K562 (cell line): ENCODE data around the gene AGPAT3. TPM values are rescaled to one million over a fixed set of nuclear protein-coding genes. Genes with fewer than 3 reads are reported as not detected.

ENCODE experiments used
- ATAC-seq: fragments of 200-7000 bp; cut with Tn5 transposase; 3 replicates; pipeline ENCODE4 v1.9.1; 2020; ENCODE audit warnings: moderate library complexity
- BruUV-seq: library from RNA; stranded (reverse); fragments of 400-500 nt; replicated peaks from 2 replicates; lab custom pipeline; 2021; lab: Mats Ljungman, UMichigan
- CTCF ChIA-PET: fragments of 300-600 bp; formaldehyde crosslinking; extraction: SDS; loops from one replicate; lab custom pipeline; 2021; ENCODE audit warnings: low intra/inter-chr PET ratio; lab: Yijun Ruan, JAX
- POLR2A ChIA-PET: fragments of 300-600, 350-650 bp; sonication (Branson Sonifier 250); formaldehyde crosslinking; extraction: SDS; loops from one replicate; lab custom pipeline; 2021; ENCODE audit warnings: antibody characterized with exemption, inconsistent platforms; lab: Yijun Ruan, JAX
- DNase-seq, 4 experiments: peaks; one replicate each; pipeline versions ENCODE4 v3.0.0 to v3.0.0-alpha.2; 2011 to 2018; ENCODE audit warnings: low spot score in 3 of 4, mixed read lengths in 3 of 4; ENCODE audit errors: extremely low read depth in 1 of 4
- FAIRE-seq: peaks from 2 replicates; lab custom pipeline; 2011; peaks lifted over from hg19 to GRCh38; lab: Jason Lieb, UNC
- H2AFZ ChIP-seq: 2 replicates; pipeline ENCODE4 v1.6.0; 2011; ENCODE audit warnings: low read depth, low read length, control low read depth, inconsistent platforms
- H3K27ac ChIP-seq: fragments of 200-600 bp; 3 replicates; pipeline ENCODE4 v1.8.0; 2011; ENCODE audit warnings: low read depth, mild to moderate bottlenecking, control low read depth, inconsistent platforms, low read length, moderate library complexity, mixed read lengths; ENCODE audit errors: extremely low read depth
- H3K27me3 ChIP-seq, 2 experiments: fragments of 300-600 bp in 1 of 2; 2 replicates in 1 of 2; 3 replicates in 1 of 2; pipeline versions ENCODE4 v1.6.0 to v1.8.0; 2011; ENCODE audit warnings: inconsistent platforms in 2 of 2, low read length in 2 of 2, mild to moderate bottlenecking in 1 of 2, mixed read lengths in 1 of 2, moderate library complexity in 1 of 2; ENCODE audit not compliant: control insufficient read depth in 2 of 2, insufficient read depth in 2 of 2
- H3K36me3 ChIP-seq: fragments of 300-600 bp; 3 replicates; pipeline ENCODE4 v1.8.0; 2011; ENCODE audit warnings: mild to moderate bottlenecking, low read length, inconsistent platforms; ENCODE audit not compliant: control insufficient read depth, insufficient read depth
- H3K4me1 ChIP-seq, 2 experiments: fragments of 200-600 bp in 1 of 2; replicated peaks in 1 of 2; 2 replicates in 1 of 2; 3 replicates in 1 of 2; pipeline versions ENCODE4 v1.5.1 to v1.8.0; 2011; ENCODE audit warnings: inconsistent platforms in 2 of 2, low read length in 2 of 2, mild to moderate bottlenecking in 1 of 2, mixed read lengths in 1 of 2, moderate library complexity in 1 of 2; ENCODE audit not compliant: control insufficient read depth in 2 of 2, insufficient read depth in 2 of 2
- H3K4me2 ChIP-seq: 2 replicates; pipeline ENCODE4 v1.6.1; 2011; ENCODE audit warnings: low read length, control low read depth, inconsistent platforms, mixed read lengths; ENCODE audit not compliant: insufficient read depth
- H3K4me3 ChIP-seq: fragments of 200-600 bp; sonication (generic), shearing (Covaris generic); 2 replicates; pipeline ENCODE4 v1.5.1; 2016; ENCODE audit warnings: control low read depth, inconsistent platforms
- H3K79me2 ChIP-seq: fragments of 200-600 bp; 3 replicates; pipeline ENCODE4 v1.8.0; 2011; ENCODE audit warnings: low read length, inconsistent platforms; ENCODE audit not compliant: control insufficient read depth, insufficient read depth
- H3K9ac ChIP-seq, 2 experiments: 2 replicates each; pipeline versions ENCODE4 v1.6.0 to v1.6.1; 2011; ENCODE audit warnings: low read depth in 2 of 2, low read length in 2 of 2, control low read depth in 1 of 2, inconsistent platforms in 1 of 2, mild to moderate bottlenecking in 1 of 2, mixed read lengths in 1 of 2; ENCODE audit not compliant: insufficient read depth in 1 of 2
- H3K9me1 ChIP-seq: one replicate; pipeline ENCODE4 v1.6.0; 2011; ENCODE audit warnings: inconsistent platforms, mild to moderate bottlenecking, low read length, moderate library complexity; ENCODE audit not compliant: control insufficient read depth, insufficient read depth
- H3K9me3 ChIP-seq: replicated peaks from 2 replicates; pipeline ENCODE4 v1.5.1; 2011; ENCODE audit warnings: low read depth, low read length, inconsistent platforms; ENCODE audit not compliant: control insufficient read depth, insufficient read depth
- H4K20me1 ChIP-seq: replicated peaks from 2 replicates; pipeline ENCODE4 v1.6.1; 2011; ENCODE audit warnings: low read length, inconsistent platforms, mixed read lengths; ENCODE audit not compliant: control insufficient read depth, insufficient read depth
- FOXK1 ChIP-seq: sonication (generic); formaldehyde crosslinking; IDR thresholded peaks from 2 replicates; pipeline ENCODE4 v1.8.0; 2022; ENCODE audit warnings: missing genetic modification reagents, mild to moderate bottlenecking, borderline replicate concordance
- LARP7 ChIP-seq: fragments of 450-650 bp; IDR thresholded peaks from 2 replicates; pipeline ENCODE4 v1.6.1; 2016
- NEUROD1 ChIP-seq: fragments of 150-350 bp; IDR thresholded peaks from 2 replicates; pipeline ENCODE4 v1.6.1; 2014; ENCODE audit warnings: borderline replicate concordance, low read length, low read depth; ENCODE audit not compliant: partially characterized antibody
- SAP30 ChIP-seq: fragments of 200-600 bp; sonication (generic); IDR thresholded peaks from 2 replicates; pipeline ENCODE4 v1.6.1; 2012; ENCODE audit warnings: borderline replicate concordance, low read depth, mild to moderate bottlenecking, moderate library complexity, low read length, control low read depth, inconsistent platforms; ENCODE audit not compliant: insufficient read depth, poor library complexity, severe bottlenecking
- SMARCE1 ChIP-seq: fragments of 450-650 bp; IDR thresholded peaks from 2 replicates; pipeline ENCODE4 v1.7.1; 2016; ENCODE audit warnings: mild to moderate bottlenecking
- SNIP1 ChIP-seq: fragments of 450-650 bp; IDR thresholded peaks from 2 replicates; pipeline ENCODE4 v1.7.1; 2017; ENCODE audit warnings: low read depth, mild to moderate bottlenecking
- SP1 ChIP-seq: sonication (generic); formaldehyde crosslinking; IDR thresholded peaks from 2 replicates; pipeline ENCODE4 v1.8.1; 2022; ENCODE audit warnings: mild to moderate bottlenecking, missing genetic modification reagents
- ZFX ChIP-seq: sonication (generic); formaldehyde crosslinking; IDR thresholded peaks from 2 replicates; pipeline ENCODE4 v1.8.0; 2022; ENCODE audit warnings: mild to moderate bottlenecking, missing genetic modification reagents, moderate library complexity
- ZNF445 ChIP-seq: fragments of 250-450 bp; sonication (Bioruptor Pico); IDR thresholded peaks from 2 replicates; pipeline ENCODE4 v1.4.0; 2020; ENCODE audit warnings: low read depth, mild to moderate bottlenecking, moderate library complexity
- ZNF830 ChIP-seq: fragments of 250-450 bp; sonication (Bioruptor Pico); IDR thresholded peaks from 2 replicates; pipeline ENCODE4 v1.5.0; 2021; ENCODE audit warnings: mild to moderate bottlenecking
- WGBS: fragments of 100-300 bp; shearing (Covaris generic); methylation state at CpG from one replicate; pipeline ENCODE4 v1.1.6; 2016; ENCODE audit warnings: low coverage, mixed read lengths; ENCODE audit not compliant: insufficient coverage; ENCODE audit errors: missing lambda C conversion rate; 5-methylcytosine and 5-hydroxymethylcytosine counted together
- in situ Hi-C: fragments of 300-500 bp; cut with MboI; formaldehyde crosslinking; loops from 4 replicates; pipeline ENCODE4 v1.15.0; 2018; ENCODE audit warnings: inconsistent platforms, mixed read lengths
- intact Hi-C: fragments of 100-400 bp; cut with micrococcal nuclease; formaldehyde crosslinking; loops from 2 replicates; pipeline ENCODE4 v1.14.2; 2022
- polyA plus RNA-seq, 8 experiments: library from polyadenylated mRNA; depleted of rRNA in 4 of 8; stranded (reverse) in 5 of 8; unstranded in 3 of 8; fragments of >200 nt; fragmentation: Nextera tagmentation in 2 of 8; fragmentation: Illumina TruSeq in 1 of 8; extraction: Ambion mirVana in 2 of 8; extraction: Trizol in 1 of 8; gene quantifications; 2 replicates each; pipeline versions ENCODE4 v1.2.1 to v1.2.3, GENCODE V29; 2011 to 2014; ENCODE audit warnings: inconsistent platforms in 1 of 8, missing spikeins in 1 of 8
- total RNA-seq, 7 experiments: library from RNA; depleted of rRNA in 6 of 7; stranded (reverse); fragments of >200 nt in 6 of 7; fragmentation: Illumina TruSeq in 2 of 7; extraction: Trizol in 2 of 7; gene quantifications; 2 replicates each; pipeline versions ENCODE4 v1.2.1 to v1.2.3, GENCODE V29; 2011 to 2021; ENCODE audit warnings: low replicate concordance in 1 of 7

AGPAT3 gene
- total and polyA plus RNA-seq, 9 of the 15 experiments (the other 6 are each of a cell fraction or from before 2014, with no cell fraction given): 1.5 to 88.4 (median 35.7) TPM

- no peak for TF ChIP-seq ZFX (CRISPR knock-in tag)
- no peak for TF ChIP-seq FOXK1
- no peak for TF ChIP-seq LARP7
- no peak for TF ChIP-seq SAP30
- no peak for TF ChIP-seq SNIP1
- TF ChIP-seq NEUROD1: no peak
- TF ChIP-seq ZNF445 (CRISPR knock-in tag): no peak
- TF ChIP-seq SP1 (CRISPR knock-in tag): no peak
- TF ChIP-seq SMARCE1: no peak
- no peak for TF ChIP-seq ZNF830
- WGBS: 39% methylated on average over 10 of the region's 10 CpGs
- no peaks in the 10 kb centered on the region for H3K9me1 ChIP-seq
- H3K9ac ChIP-seq: no peak overlapping the region
- H4K20me1 ChIP-seq: no peaks in the 10 kb centered on the region; the same call in 1 of the 2 replicates
- no peak for DNase-seq
- H3K9me3 ChIP-seq: no peaks in the 10 kb centered on the region
- CTCF ChIA-PET: no interaction called here
- H3K27ac ChIP-seq: no peak overlapping the region
- no peak for FAIRE-seq
- no peaks in the 10 kb centered on the region for H3K36me3 ChIP-seq
- H2AFZ ChIP-seq: no peak overlapping the region
- ATAC-seq: no peak
- H3K4me2 ChIP-seq: no peak overlapping the region
- H3K4me3 ChIP-seq: no peak overlapping the region
- BruUV-seq: no TSS peak
- H3K27me3 ChIP-seq: peaks cover 20 to 21% of the 10 kb centered on the region in 2 experiments
- in situ Hi-C loops (no loop called here), intact Hi-C loops (no loop called here)
- POLR2A ChIA-PET: interaction anchor here (0.6 to 1.4 kb wide), 3 partner anchors 9 to 1028 kb away, joined by 4 to 10 read pairs (median 4); partner anchors contain the start of genes PKNOX1 and TRAPPC10
- peaks cover 0 to 10% of the 10 kb centered on the region in 2 experiments; a peak in 2 of 5 replicates for H3K4me1 ChIP-seq
- no peaks in the 10 kb centered on the region for H3K79me2 ChIP-seq
These were observed 137.5 kb downstream of the AGPAT3 start for GRCh38 chr21:44002511-44002910.
